Lung microvascular endothelial cell (primary cell): ENCODE measurements around the gene LIMK1. TPM values are rescaled to one million over a fixed set of nuclear protein-coding genes. Genes with fewer than 3 reads are reported as not detected.

Source experiments
- total RNA-seq: library from RNA; depleted of rRNA; stranded (reverse); fragments of >200 nt; gene quantifications from 2 replicates; pipeline ENCODE4 v1.2.1, GENCODE V29; 2014

LIMK1 gene
- total RNA-seq, 1 donor from 2014 or later: 13.7 TPM

Other genes with a start within 250 kb of the LIMK1 start
- gene METTL27, start 241.3 kb upstream of the LIMK1 start, total RNA-seq: 0.99 and 4.1 TPM in 2 replicates
- not detected in 2 replicates for gene TMEM270, start 222.6 kb upstream of the LIMK1 start, total RNA-seq
- gene ELN, start 55.6 kb upstream of the LIMK1 start, total RNA-seq: 4.6 and 15.5 TPM in 2 replicates
- 267 and 400 TPM in 2 replicates for gene EIF4H, start 90.6 kb downstream of the LIMK1 start, total RNA-seq
- gene LAT2, start 126.2 kb downstream of the LIMK1 start, total RNA-seq: 1.3 and 3.0 TPM in 2 replicates
- gene RFC2, start 170.6 kb downstream of the LIMK1 start, total RNA-seq: 15.7 and 17.7 TPM in 2 replicates
- gene CLIP2, start 205.6 kb downstream of the LIMK1 start, total RNA-seq: 28.1 and 42.3 TPM in 2 replicates